ENCODE measurements around the gene LTBP3. TPM values are rescaled to one million over a fixed set of nuclear protein-coding genes. Genes with fewer than 3 reads are reported as not detected.

Gene LTBP3
- polyA plus RNA-seq, 1 of the 3 experiments (the other 2 are of a cell fraction): 167 TPM

- TF ChIP-seq CTCF (IDR thresholded peaks at IDR 0.05) (peak; percentile 58), GABPA (IDR thresholded peaks at IDR 0.05; ENCODE audit: low read depth) (no peak), TCF12 (IDR thresholded peaks at IDR 0.05) (no peak), FOXJ3 (CRISPR knock-in tag; IDR thresholded peaks at IDR 0.05) (no peak), FOSL2 (IDR thresholded peaks at IDR 0.05; ENCODE audit: borderline replicate concordance, low read depth) (no peak), MEF2A (IDR thresholded peaks at IDR 0.05; ENCODE audit: borderline replicate concordance, low read depth) (no peak), RXRA (IDR thresholded peaks at IDR 0.05; ENCODE audit: borderline replicate concordance, low read depth) (no peak), EP300 (IDR thresholded peaks at IDR 0.05; ENCODE audit: borderline replicate concordance in 1 of 2, low read depth in 1 of 2, low read length in 1 of 2) (no peak), JUND (IDR thresholded peaks at IDR 0.05) (no peak), ELF1 (IDR thresholded peaks at IDR 0.05) (no peak), USF1 (IDR thresholded peaks at IDR 0.05; ENCODE audit: borderline replicate concordance, low read depth) (no peak), GATA2 (CRISPR knock-in tag; IDR thresholded peaks at IDR 0.05) (no peak), RAD21 (IDR thresholded peaks at IDR 0.05; ENCODE audit: low read length) (peak; percentile 60)
These were observed 30.3 kb upstream of the LTBP3 start (continued) for GRCh38 chr11:65588199-65589054.

GRCh38 chr11:65586676-65587075 is 28.5 kb upstream of the LTBP3 start:
- CTCF ChIA-PET: interaction anchor here (0.9 to 12.8 kb wide), 4 partner anchors 9 to 46 kb away, joined by 3 to 216 read pairs (median 64); partner anchors contain the start of genes EHBP1L1, FAM89B and MAP3K11

More at GRCh38 chr11:65586676-65587075, 28.5 kb upstream of the LTBP3 start:
- WGBS (ENCODE audit: low lambda C conversion rate): 86% methylated on average over 1 of the region's 2 CpGs
- TF ChIP-seq RXRA (IDR thresholded peaks at IDR 0.05; ENCODE audit: borderline replicate concordance, low read depth) (no peak), ELF1 (IDR thresholded peaks at IDR 0.05) (no peak), SMC3 (IDR thresholded peaks at IDR 0.05; ENCODE audit: low read depth, low read length) (no peak), RCOR1 (IDR thresholded peaks at IDR 0.05; ENCODE audit: low read length) (no peak), RFX5 (IDR thresholded peaks at IDR 0.05; ENCODE audit: low read length) (peak; percentile 76), SIN3A (IDR thresholded peaks at IDR 0.05; ENCODE audit: borderline replicate concordance, low read depth, low read length) (no peak), CHD2 (IDR thresholded peaks at IDR 0.05; ENCODE audit: low read length, partially characterized antibody) (no peak), CTCF (IDR thresholded peaks at IDR 0.05) (no peak)
- no peak overlapping the region for H2AFZ ChIP-seq (ENCODE audit: low read depth)
- H3K9ac ChIP-seq: no peak overlapping the region
- H3K79me2 ChIP-seq (ENCODE audit: insufficient read depth): no peaks in the 10 kb centered on the region
- DNase-seq: peak; percentile 75
- H3K27me3 ChIP-seq (ENCODE audit: insufficient read depth): no peaks in the 10 kb centered on the region
- peaks cover 0 to 21% of the 10 kb centered on the region in 2 experiments for H3K36me3 ChIP-seq (replicated peaks in 1 of 2; ENCODE audit: control insufficient read depth in 1 of 2, insufficient read depth in 2 of 2, low read length in 1 of 2)
- no peaks in the 10 kb centered on the region for H3K9me3 ChIP-seq
- peak overlapping the region in 1 of 2 experiments; percentile 56; a peak in 1 of 4 replicates for H3K27ac ChIP-seq (ENCODE audit: low read depth in 2 of 2, low read length in 1 of 2)
- H3K9me2 ChIP-seq: no peaks in the 10 kb centered on the region
- H3F3A ChIP-seq (replicated peaks; ENCODE audit: insufficient read depth): peaks cover 20% of the 10 kb centered on the region
- peaks cover 0 to 7% of the 10 kb centered on the region in 2 experiments; a peak in 1 of 4 replicates for H3K4me1 ChIP-seq (ENCODE audit: control insufficient read depth in 1 of 2, insufficient read depth in 2 of 2, low read depth in 1 of 2, low read length in 1 of 2)
- 0 out of 2 replicates have a peak, but pooled peaks cover 3% of the 10 kb centered on the region for H4K20me1 ChIP-seq (ENCODE audit: insufficient read depth)
- H3K4me2 ChIP-seq: no peak overlapping the region
- H3K4me3 ChIP-seq (ENCODE audit: low read depth in 2 of 2, low read length in 1 of 2): no peak overlapping the region
- POLR2A ChIA-PET: interaction anchor here (1.1 kb wide), 1 partner anchor 10 kb away, joined by 7 read pairs; the partner anchor contains the start of gene EHBP1L1
